Ammon's horn (tissue), 1 donor: ENCODE results near the gene NXPH4.
A peak's percentile ranks its signal among the peaks of the same experiment; 100 is the strongest.

Experiments
- DNase-seq: peaks from one replicate; pipeline ENCODE4 v3.0.0-alpha.2; 2016; ENCODE audit warnings: low spot score

NXPH4 gene

DNA sequence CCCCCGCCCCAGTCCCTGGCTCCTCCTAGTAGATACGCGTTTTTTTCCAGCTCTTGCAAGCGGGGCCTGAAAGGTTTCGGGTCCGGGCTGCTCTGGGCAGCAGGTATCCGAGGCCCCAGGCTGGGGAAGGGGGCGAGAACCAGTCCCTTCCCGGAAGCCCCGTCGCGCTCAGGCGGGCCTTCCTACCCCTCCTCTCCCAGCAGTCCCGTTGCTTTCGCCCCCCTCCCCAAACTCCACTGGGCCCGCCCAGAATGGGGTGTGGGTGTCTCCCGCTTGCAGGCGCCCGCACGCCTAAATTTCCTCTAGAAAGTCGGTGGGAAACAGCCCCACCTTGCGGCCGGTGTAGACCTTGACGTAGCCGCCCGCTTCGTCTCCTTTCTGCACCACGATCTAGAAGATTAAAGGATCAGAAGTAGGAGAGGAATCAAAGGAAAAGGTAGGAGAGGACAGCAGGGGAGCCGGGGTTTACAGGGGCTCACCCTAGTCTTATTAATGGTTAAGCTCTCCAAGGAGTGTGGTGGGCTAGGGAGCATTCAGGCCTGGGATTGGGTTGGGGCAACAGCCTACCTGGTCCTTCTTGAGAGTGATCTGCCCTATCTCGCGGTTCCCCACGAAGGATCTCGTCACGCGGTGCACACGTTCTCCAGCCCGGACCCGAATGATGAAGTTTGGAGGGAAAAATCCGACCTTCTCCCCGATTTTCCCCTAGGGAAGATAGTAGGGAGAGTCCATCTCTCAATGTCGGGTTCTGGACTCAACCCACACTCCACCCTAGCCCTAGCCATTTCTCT is 27.1 kb downstream of the NXPH4 start:
- peak; percentile 68 for DNase-seq

DNA sequence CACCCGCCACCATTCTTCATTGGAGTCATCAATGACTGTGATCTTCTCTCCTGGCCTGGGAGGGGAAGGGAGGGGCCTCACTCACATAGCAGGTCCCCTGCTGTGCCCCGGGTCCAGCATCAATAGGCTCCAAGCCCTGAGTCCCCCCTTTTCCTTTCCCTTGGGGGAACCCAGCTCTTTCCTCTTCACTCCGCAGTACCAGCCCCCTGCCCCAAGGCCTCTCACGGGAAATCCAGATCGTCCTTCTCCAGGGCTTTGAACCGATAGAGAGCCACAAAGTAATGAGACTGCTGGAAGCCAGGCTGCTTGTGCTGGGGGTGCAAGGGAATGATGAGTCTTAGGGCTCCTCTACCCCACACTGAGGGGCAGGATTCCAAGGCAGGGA is 27.7 kb downstream of the NXPH4 start:
- no peak for DNase-seq

DNA sequence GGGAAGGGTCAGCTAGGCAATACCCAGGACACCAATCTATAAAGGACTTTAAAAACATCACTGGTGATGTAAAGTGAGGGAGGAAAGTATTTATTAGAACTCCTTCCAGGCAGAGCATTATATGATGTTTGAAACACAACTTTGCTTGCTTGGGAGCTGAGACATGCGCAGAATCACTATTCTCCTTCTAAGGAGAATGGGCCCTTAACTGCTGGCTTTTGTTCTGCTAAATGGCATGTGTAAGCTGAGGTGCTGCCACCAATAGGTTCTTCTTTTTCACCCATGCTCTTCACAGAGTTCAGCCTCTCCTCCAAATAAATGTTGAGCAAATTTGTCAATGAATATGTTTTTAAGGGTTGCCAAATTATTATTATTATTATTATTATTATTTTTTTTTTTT is 30.4 kb downstream of the NXPH4 start:
- DNase-seq, result no peak

- no peak for DNase-seq
Observed at GRCh38 chr12:57248934-57249742, 32.5 kb downstream of the NXPH4 start.

DNA sequence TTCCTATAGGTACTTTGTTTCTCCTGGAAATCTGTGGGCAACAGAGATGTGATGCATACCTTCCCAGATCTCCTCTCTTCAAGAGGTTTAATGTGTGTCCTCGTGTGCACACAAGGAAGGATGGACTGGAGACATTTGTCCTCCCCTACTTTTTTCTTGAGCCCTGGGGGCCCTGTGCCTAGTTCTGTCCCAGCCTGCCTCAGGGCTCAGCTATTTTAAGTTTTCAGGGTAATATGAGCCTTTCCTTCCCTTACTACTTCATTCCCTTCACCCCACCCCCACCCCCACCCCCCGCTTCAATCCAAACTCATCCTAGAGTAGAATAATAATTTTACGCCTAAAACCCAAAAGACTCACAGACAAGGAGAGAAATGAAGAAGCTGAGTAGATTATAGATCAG is 33.9 kb downstream of the NXPH4 start:
- DNase-seq, result no peak

GRCh38 chr12:57250956-57251355 is 34.4 kb downstream of the NXPH4 start, which contains the start of gene STAC3:
TSS of gene STAC3 (minus strand) at chr12:57251187. CDS start at chr12:57249636, 1,551 bp downstream.
- no peak for DNase-seq

DNA sequence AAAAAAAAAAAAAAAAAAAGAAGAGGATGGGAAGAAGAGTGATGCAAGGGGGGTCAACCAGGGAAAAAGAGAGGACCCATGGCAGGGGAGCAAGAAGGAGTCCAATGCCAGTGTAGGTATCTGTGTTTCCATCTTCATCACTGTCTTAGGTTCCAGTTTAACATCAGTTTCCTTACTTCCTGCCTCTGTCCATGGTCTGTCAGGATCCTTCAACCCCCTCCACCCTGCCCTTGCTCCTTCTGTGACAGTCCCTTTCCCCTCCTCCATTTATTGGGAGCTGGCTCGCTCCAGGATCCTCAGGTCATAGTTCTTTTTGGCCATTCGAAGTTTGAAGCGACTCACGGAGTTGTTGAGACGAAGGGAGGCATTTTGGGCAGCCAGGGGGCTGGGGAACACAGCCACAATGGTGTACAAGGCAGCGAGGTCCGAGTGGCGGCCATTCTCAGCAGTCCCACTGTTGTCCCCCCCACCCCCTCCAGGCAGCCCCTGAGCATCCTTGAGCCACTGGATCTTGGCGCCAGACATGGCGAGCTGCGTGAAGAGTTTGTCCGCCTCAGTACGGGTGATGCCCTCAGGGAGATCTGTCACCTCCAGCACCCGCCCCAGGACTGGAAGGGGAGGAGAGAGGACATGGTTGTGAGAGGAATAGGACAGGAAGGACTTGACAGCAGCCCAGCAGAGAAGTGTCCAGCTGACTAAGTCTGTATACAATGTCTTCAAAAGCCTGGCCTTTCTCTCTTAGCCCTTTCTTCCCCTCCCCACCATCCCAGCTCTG is 38.1 kb downstream of the NXPH4 start:
- DNase-seq, result no peak

DNA sequence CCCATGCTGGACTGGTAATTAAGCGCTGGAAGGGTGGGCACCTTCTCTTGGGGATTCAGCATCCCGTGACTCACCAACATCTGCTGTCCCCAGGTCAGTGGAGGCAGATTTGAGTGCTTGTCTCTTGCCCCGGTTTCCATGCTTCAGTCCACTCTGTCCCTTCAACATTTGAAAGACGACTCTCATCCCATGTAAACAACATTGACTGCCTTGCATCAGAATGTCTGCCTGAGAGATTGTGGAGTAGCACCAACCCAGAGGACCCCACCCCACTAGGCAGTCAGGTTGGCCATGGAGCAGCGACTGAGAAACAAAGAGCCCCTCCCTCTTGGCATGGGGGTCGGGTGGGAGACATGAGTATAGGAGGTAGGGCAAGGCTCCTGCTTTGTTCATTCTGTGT is 39.3 kb downstream of the NXPH4 start:
- DNase-seq, result no peak

GRCh38 chr12:57258977-57259970 is 42.7 kb downstream of the NXPH4 start:
- DNase-seq, result no peak

GRCh38 chr12:57260366-57260765 is 43.8 kb downstream of the NXPH4 start:
- no peak for DNase-seq

GRCh38 chr12:57261428-57261865 is 44.9 kb downstream of the NXPH4 start:
- no peak for DNase-seq

GRCh38 chr12:57262126-57262822 is 45.7 kb downstream of the NXPH4 start:
- no peak for DNase-seq

DNA sequence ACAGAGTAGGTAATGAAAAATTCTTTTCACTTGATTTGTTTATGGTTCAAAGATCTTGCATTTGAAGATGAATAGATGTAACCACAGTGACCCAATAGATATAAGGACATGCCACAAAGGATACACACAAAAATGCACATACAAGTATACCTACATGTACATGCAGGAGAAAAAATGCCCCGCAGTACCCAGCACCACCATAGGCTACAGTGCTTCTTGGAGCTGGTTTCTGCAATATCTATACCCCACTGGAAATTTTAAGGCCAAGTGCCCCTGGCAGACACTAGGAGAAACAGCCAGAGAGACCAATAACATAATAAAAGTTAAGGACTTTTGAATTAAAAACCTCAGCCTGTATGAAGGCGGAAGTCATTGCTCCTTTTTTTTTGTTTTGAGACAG is 46.5 kb downstream of the NXPH4 start:
- DNase-seq, result no peak

- DNase-seq, result no peak
Observed at GRCh38 chr12:57266681-57267080, 50.1 kb downstream of the NXPH4 start.

DNA sequence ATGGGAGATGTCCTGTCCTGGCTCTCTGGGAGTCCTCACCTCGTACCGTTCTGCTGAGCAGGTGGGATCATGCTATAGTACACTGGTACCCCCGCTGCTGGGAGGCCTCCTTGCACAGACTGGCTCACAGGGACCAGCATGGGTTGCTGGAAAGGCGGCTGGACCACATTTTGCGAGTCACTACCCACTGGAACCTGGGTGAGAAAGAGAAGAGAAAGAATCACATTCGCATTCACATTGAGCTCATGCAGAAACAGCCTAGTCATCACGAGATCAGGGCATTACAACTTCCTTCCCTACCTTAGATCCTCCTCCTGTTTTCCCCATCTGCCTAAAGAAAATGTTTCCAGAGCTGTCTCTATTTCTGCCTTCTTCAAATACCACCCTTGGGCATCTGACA is 51.7 kb downstream of the NXPH4 start:
- DNase-seq, result no peak

GRCh38 chr12:57270966-57271470 is 54.4 kb downstream of the NXPH4 start:
- DNase-seq, result no peak

- peak; percentile 31 for DNase-seq
Observed at GRCh38 chr12:57272337-57273151, 56.0 kb downstream of the NXPH4 start.

DNA sequence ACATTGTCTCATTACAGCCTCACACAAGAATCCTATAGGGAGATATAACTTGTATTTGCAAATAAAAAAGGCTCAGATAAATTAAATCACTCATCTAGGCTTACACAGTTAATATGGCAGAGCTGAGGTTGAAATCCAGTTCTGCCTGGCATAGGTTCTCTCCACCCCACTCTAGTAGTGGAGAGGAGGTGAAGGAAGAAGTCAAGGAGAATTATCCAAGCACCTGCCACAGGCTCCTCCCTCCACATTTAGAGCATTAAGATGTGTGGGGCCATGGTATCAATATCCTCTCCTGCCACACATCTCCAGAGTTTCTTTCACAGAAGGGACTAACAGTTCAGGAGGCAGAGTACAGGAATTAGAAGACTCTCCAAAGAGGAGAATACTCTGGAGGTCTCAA is 56.9 kb downstream of the NXPH4 start:
- DNase-seq, result no peak
